ENCODE measurements around the gene RPS15A.

GRCh38 chr16:18800775-18801144, 10.6 kb upstream of the RPS15A start:
- TF ChIP-seq CTCF (conservative IDR thresholded peaks at IDR 0.05; ENCODE audit: low read depth, low read length) = no peak
- TF ChIP-seq EZH2 (IDR thresholded peaks at IDR 0.05; ENCODE audit: borderline replicate concordance, low read depth, low read length, poor library complexity, severe bottlenecking) = no peak
